Neural cell (in vitro differentiated cells): ENCODE data around the gene ELMOD1. TPM values are rescaled to one million over a fixed set of nuclear protein-coding genes. Genes with fewer than 3 reads are reported as not detected.
A peak's percentile ranks its signal among the peaks of the same experiment; 100 is the strongest.

ENCODE experiments used
- H2AFZ ChIP-seq: fragments of 200-600, 300-800 bp; sonication (generic), shearing (Covaris generic); 2 replicates; pipeline ENCODE4 v1.6.0; 2014; ENCODE audit warnings: low read depth, mild to moderate bottlenecking, antibody characterized with exemption, low read length, moderate library complexity
- H3F3A ChIP-seq: fragments of 200-600 bp; shearing (Covaris generic); 2 replicates; pipeline ENCODE4 v1.6.1; 2016; ENCODE audit warnings: mild to moderate bottlenecking, moderate library complexity, mixed read lengths, antibody characterized with exemption, low read length; ENCODE audit not compliant: insufficient read depth, poor library complexity, severe bottlenecking
- H3K27ac ChIP-seq: fragments of 200-600, 300-800 bp; sonication (generic), shearing (Covaris generic); 2 replicates; pipeline ENCODE4 v1.5.1; 2014; ENCODE audit warnings: mild to moderate bottlenecking, low read length, moderate library complexity
- H3K27me3 ChIP-seq: fragments of 300-800, 200-600 bp; sonication (generic), shearing (Covaris generic); 2 replicates; pipeline ENCODE4 v1.6.0; 2014; ENCODE audit warnings: mild to moderate bottlenecking, low read depth, low read length, moderate library complexity; ENCODE audit not compliant: insufficient read depth
- H3K36me3 ChIP-seq: fragments of 300-800, 200-600 bp; sonication (generic), shearing (Covaris generic); 2 replicates; pipeline ENCODE4 v1.5.1; 2014; ENCODE audit warnings: mild to moderate bottlenecking, antibody characterized with exemption, low read length, moderate library complexity; ENCODE audit not compliant: insufficient read depth
- H3K4me2 ChIP-seq: fragments of 300-800, 200-600 bp; sonication (generic), shearing (Covaris generic); 2 replicates; pipeline ENCODE4 v1.6.0; 2014; ENCODE audit warnings: mild to moderate bottlenecking, low read length
- H3K4me3 ChIP-seq: fragments of 300-800, 200-600 bp; sonication (generic), shearing (Covaris generic); 2 replicates; pipeline ENCODE4 v1.5.1; 2014; ENCODE audit warnings: mild to moderate bottlenecking, low read length, moderate library complexity
- H3K79me2 ChIP-seq: fragments of 200-600 bp; shearing (Covaris generic); replicated peaks from 2 replicates; pipeline ENCODE4 v1.6.0; 2014; ENCODE audit warnings: mild to moderate bottlenecking, low read length, moderate library complexity; ENCODE audit not compliant: insufficient read depth
- H3K9ac ChIP-seq: fragments of 300-800, 200-600 bp; sonication (generic), shearing (Covaris generic); 2 replicates; pipeline ENCODE4 v1.6.1; 2016; ENCODE audit warnings: mild to moderate bottlenecking, low read length, mixed read lengths
- H3K9me2 ChIP-seq: fragments of 200-600 bp; shearing (Covaris generic); 2 replicates; pipeline ENCODE4 v1.6.1; 2016; ENCODE audit warnings: mild to moderate bottlenecking, low read length, mixed read lengths; ENCODE audit not compliant: insufficient read depth
- H3K9me3 ChIP-seq: fragments of 200-600, 300-800 bp; sonication (generic), shearing (Covaris generic); 2 replicates; pipeline ENCODE4 v1.6.1; 2016; ENCODE audit warnings: mild to moderate bottlenecking, mixed run types, low read length, moderate library complexity, mixed read lengths
- H4K20me1 ChIP-seq: fragments of 200-600 bp; shearing (Covaris generic); 2 replicates; pipeline ENCODE4 v1.6.1; 2016; ENCODE audit warnings: mild to moderate bottlenecking, mixed run types; ENCODE audit not compliant: insufficient read depth
- EP300 ChIP-seq: fragments of 450-650 bp; conservative IDR thresholded peaks from 2 replicates; pipeline ENCODE4 v1.6.1; 2014; ENCODE audit warnings: antibody characterized with exemption, mild to moderate bottlenecking, moderate library complexity; ENCODE audit not compliant: poor library complexity, severe bottlenecking
- EZH2 ChIP-seq: fragments of 200-600, 300-800 bp; shearing (Covaris generic), sonication (generic); IDR thresholded peaks from 2 replicates; pipeline ENCODE4 v1.6.1; 2014; ENCODE audit warnings: antibody characterized with exemption, low read length, borderline replicate concordance, mild to moderate bottlenecking; ENCODE audit not compliant: insufficient read depth, poor library complexity, severe bottlenecking
- MXI1 ChIP-seq: fragments of 450-650 bp; conservative IDR thresholded peaks from 2 replicates; pipeline ENCODE4 v1.6.1; 2014; ENCODE audit warnings: antibody characterized with exemption, mild to moderate bottlenecking; ENCODE audit not compliant: poor library complexity, severe bottlenecking
- POLR2AphosphoS5 ChIP-seq: IDR thresholded peaks from 2 replicates; pipeline ENCODE4 v1.6.1; 2012
- RAD21 ChIP-seq: fragments of 450-650 bp; conservative IDR thresholded peaks from 2 replicates; pipeline ENCODE4 v1.6.1; 2014; ENCODE audit warnings: antibody characterized with exemption, mild to moderate bottlenecking, moderate library complexity
- SMC3 ChIP-seq: fragments of 450-650 bp; conservative IDR thresholded peaks from 2 replicates; pipeline ENCODE4 v1.6.1; 2014; ENCODE audit warnings: antibody characterized with exemption, mild to moderate bottlenecking, moderate library complexity; ENCODE audit not compliant: poor library complexity
- TAF1 ChIP-seq: IDR thresholded peaks from 2 replicates; pipeline ENCODE4 v1.6.1; 2012; ENCODE audit warnings: low read depth
- polyA plus RNA-seq: library from polyadenylated mRNA; depleted of rRNA; stranded (reverse); fragments of >200 nt; gene quantifications from 2 replicates; pipeline ENCODE4 v1.2.3, GENCODE V29; 2014
- TF ChIP-seq, protein P1 (sequence below): fragments of 450-650 bp; IDR thresholded peaks from 2 replicates; pipeline ENCODE4 v1.5.1; 2014; ENCODE audit warnings: antibody characterized with exemption, mild to moderate bottlenecking, moderate library complexity; ENCODE audit not compliant: poor library complexity, severe bottlenecking
- TF ChIP-seq, protein P2 (sequence below): IDR thresholded peaks from 2 replicates; pipeline ENCODE4 v1.6.1; 2012; ENCODE audit warnings: borderline replicate concordance

ELMOD1 gene
- polyA plus RNA-seq, 1 donor from 2014 or later, result 12.5 TPM

DNA sequence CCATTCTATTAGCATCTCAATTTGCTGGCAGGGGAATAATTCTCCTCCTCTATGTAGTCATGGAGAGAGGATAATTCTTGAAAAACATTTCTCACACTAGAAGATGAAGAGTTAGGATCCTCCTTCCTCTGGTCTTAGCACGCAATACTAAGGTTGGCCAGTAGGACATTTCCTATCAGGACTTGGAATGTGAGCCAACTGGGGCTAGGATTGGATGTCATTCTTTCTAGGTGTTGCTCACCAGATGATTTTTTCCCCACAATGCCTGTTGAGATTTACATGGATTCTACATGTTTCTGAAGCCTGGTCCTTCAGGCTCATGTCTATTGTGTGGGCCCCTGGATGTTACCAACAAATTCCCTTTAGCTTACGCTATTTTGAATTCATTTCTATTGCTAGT, 92.9 kb downstream of the ELMOD1 start:
- Histone ChIP-seq H3K79me2 (no peaks in the 10 kb centered on the region), H3K27me3 (no peaks in the 10 kb centered on the region), H3K9me3 (no peaks in the 10 kb centered on the region), H3K9me2 (no peaks in the 10 kb centered on the region), H3K9ac (no peak overlapping the region), H3K4me3 (no peak overlapping the region), H3F3A (no peaks in the 10 kb centered on the region), H3K4me2 (no peak overlapping the region), H2AFZ (no peak overlapping the region), H3K27ac (no peak overlapping the region), H4K20me1 (no peaks in the 10 kb centered on the region), H3K36me3 (no peaks in the 10 kb centered on the region)
- TF ChIP-seq EZH2, result no peak
- TF ChIP-seq SMC3, result no peak
- no peak for TF ChIP-seq TAF1
- TF ChIP-seq, protein P1, sequence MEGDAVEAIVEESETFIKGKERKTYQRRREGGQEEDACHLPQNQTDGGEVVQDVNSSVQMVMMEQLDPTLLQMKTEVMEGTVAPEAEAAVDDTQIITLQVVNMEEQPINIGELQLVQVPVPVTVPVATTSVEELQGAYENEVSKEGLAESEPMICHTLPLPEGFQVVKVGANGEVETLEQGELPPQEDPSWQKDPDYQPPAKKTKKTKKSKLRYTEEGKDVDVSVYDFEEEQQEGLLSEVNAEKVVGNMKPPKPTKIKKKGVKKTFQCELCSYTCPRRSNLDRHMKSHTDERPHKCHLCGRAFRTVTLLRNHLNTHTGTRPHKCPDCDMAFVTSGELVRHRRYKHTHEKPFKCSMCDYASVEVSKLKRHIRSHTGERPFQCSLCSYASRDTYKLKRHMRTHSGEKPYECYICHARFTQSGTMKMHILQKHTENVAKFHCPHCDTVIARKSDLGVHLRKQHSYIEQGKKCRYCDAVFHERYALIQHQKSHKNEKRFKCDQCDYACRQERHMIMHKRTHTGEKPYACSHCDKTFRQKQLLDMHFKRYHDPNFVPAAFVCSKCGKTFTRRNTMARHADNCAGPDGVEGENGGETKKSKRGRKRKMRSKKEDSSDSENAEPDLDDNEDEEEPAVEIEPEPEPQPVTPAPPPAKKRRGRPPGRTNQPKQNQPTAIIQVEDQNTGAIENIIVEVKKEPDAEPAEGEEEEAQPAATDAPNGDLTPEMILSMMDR, result peak; percentile 38
- TF ChIP-seq, protein P2, sequence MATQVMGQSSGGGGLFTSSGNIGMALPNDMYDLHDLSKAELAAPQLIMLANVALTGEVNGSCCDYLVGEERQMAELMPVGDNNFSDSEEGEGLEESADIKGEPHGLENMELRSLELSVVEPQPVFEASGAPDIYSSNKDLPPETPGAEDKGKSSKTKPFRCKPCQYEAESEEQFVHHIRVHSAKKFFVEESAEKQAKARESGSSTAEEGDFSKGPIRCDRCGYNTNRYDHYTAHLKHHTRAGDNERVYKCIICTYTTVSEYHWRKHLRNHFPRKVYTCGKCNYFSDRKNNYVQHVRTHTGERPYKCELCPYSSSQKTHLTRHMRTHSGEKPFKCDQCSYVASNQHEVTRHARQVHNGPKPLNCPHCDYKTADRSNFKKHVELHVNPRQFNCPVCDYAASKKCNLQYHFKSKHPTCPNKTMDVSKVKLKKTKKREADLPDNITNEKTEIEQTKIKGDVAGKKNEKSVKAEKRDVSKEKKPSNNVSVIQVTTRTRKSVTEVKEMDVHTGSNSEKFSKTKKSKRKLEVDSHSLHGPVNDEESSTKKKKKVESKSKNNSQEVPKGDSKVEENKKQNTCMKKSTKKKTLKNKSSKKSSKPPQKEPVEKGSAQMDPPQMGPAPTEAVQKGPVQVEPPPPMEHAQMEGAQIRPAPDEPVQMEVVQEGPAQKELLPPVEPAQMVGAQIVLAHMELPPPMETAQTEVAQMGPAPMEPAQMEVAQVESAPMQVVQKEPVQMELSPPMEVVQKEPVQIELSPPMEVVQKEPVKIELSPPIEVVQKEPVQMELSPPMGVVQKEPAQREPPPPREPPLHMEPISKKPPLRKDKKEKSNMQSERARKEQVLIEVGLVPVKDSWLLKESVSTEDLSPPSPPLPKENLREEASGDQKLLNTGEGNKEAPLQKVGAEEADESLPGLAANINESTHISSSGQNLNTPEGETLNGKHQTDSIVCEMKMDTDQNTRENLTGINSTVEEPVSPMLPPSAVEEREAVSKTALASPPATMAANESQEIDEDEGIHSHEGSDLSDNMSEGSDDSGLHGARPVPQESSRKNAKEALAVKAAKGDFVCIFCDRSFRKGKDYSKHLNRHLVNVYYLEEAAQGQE, result no peak
- no peak for TF ChIP-seq POLR2AphosphoS5

- Histone ChIP-seq H3K36me3 (no peaks in the 10 kb centered on the region), H3K9me2 (no peaks in the 10 kb centered on the region), H4K20me1 (no peaks in the 10 kb centered on the region), H3K9ac (no peak overlapping the region), H3K9me3 (no peaks in the 10 kb centered on the region), H3K4me3 (no peak overlapping the region), H2AFZ (no peak overlapping the region), H3K27ac (no peak overlapping the region), H3K79me2 (no peaks in the 10 kb centered on the region), H3K27me3 (no peaks in the 10 kb centered on the region), H3F3A (no peaks in the 10 kb centered on the region), H3K4me2 (no peak overlapping the region)
- TF ChIP-seq EZH2, result no peak
- TF ChIP-seq MXI1, result no peak
- no peak for TF ChIP-seq SMC3
- no peak for TF ChIP-seq POLR2AphosphoS5
- no peak for TF ChIP-seq TAF1
- no peak for TF ChIP-seq RAD21
- no peak for TF ChIP-seq EP300
- TF ChIP-seq, protein P2, result no peak
- TF ChIP-seq, protein P1, result no peak
These were observed 97.5 kb downstream of the ELMOD1 start for GRCh38 chr11:107688322-107688918.
